Measurements from ENCODE around the gene MANSC1.

DNA sequence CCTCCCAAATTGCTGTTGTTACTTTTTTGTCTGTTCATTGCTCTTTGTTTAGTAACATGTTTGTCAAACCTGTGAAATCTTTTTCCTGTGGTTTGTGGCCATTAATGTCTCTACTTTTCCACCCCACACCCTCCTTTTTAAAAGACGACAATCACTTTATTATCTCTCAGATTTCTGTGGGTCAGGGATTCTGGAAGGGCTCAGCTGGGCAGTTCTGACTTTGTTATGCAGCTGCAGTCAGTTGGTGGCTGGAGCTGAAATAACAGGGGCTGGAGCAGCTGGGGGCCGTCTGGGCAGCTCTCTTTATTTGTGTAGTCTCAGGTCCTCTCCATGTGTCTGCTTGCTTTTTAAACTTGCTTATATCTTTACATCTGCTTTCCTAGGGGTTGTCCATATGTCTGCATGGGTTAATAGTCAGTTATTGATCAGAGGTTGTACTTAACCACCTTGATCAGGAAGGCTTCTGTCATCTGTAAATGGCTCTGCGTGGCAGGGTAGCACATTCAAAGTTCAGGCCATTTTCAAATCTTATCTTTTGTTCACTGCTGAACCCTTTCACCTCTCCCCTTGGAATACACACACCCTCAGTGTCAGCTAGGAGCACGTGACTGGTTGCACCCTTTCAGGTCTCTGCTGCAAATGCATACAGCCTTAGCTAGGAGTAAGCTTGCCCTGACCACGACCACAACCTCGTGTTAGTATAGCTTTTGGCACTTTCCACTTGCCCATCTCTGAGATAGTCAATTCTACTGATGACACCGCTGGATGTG is 34.7 kb upstream of the MANSC1 start:
- TF ChIP-seq POLR2A (IDR thresholded peaks at IDR 0.05) = no peak
- no peak for TF ChIP-seq CTCF (IDR thresholded peaks at IDR 0.05)
